Measurements from ENCODE around the gene GNE. TPM values are rescaled to one million over a fixed set of nuclear protein-coding genes. Genes with fewer than 3 reads are reported as not detected.
"Not testable (repeated sequence)": the region's sequence is repeated elsewhere in the genome, so short reads cannot be mapped to it uniquely, and the experiment has no call there.

The GNE gene
- polyA plus RNA-seq, 4 donors = 3.6 to 13.1 (median 4.9) TPM

DNA sequence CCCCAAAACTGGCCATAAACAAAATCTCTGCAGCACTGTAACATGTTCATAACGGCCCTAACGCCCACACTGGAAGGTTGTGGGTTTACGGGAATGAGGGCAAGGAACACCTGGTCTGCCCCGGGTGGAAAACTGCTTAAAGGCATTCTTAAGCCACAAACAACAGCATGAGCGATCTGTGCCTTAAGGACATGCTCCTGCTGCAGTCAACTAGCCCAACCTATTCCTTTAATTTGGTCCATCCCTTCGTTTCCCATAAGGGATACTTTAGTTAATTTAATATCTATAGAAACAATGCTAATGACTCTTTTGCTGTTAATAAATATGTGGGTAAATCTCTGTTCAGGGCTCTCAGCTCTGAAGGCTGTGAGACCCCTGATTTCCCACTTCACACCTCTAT, 78.0 kb downstream of the GNE start:
- H3K4me1 ChIP-seq (ENCODE audit: control insufficient read depth in 3 of 3, insufficient read depth in 2 of 3, low read depth in 1 of 3, low read length in 2 of 3); FAIRE-seq; H3K27me3 ChIP-seq (ENCODE audit: control insufficient read depth in 3 of 3, insufficient read depth in 3 of 3, low read length in 3 of 3); H3K9me3 ChIP-seq (ENCODE audit: control insufficient read depth in 2 of 2, insufficient read depth in 1 of 2, low read depth in 1 of 2, low read length in 1 of 2); H3K4me3 ChIP-seq (ENCODE audit: low read depth in 1 of 3, low read length in 3 of 3); H3K36me3 ChIP-seq (ENCODE audit: control insufficient read depth in 3 of 3, insufficient read depth in 2 of 3, low read depth in 1 of 3, low read length in 3 of 3); H3K27ac ChIP-seq (ENCODE audit: low read depth in 1 of 3, low read length in 2 of 3); DNase-seq: not testable (repeated sequence)
- 76 to 89% (median 84%) methylated on average over 6 of the region's 6 CpGs for WGBS, 3 donors

DNA sequence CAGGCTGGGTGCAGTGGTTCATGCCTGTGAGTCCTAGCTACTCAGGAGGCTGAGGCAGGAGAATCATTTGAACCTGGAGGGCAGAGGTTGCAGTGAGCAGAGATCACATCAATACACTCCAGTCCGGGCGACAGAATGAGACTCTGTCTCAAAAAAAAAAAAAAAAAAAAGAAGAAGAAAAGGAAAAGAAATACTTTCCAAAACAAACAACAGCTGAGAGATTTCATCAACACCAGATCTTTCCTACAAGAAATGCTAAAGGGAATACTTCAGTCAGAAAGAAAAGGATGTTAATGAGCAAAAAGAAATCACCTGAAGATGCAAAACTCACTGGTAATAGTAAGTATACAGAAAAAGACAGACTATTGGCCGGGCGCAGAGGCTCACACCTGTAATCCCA, 80.7 kb downstream of the GNE start:
- no peak overlapping the region for H3K27ac ChIP-seq (ENCODE audit: low read depth in 1 of 3, low read length in 2 of 3)
- no peaks in the 10 kb centered on the region for H3K36me3 ChIP-seq (ENCODE audit: control insufficient read depth in 3 of 3, insufficient read depth in 2 of 3, low read depth in 1 of 3, low read length in 3 of 3)
- peaks cover 0 to 3% of the 10 kb centered on the region in 2 donors for H3K9me3 ChIP-seq (ENCODE audit: control insufficient read depth in 2 of 2, insufficient read depth in 1 of 2, low read depth in 1 of 2, low read length in 1 of 2)
- no peaks in the 10 kb centered on the region for H3K27me3 ChIP-seq (ENCODE audit: control insufficient read depth in 3 of 3, insufficient read depth in 3 of 3, low read length in 3 of 3)
- H3K4me1 ChIP-seq (ENCODE audit: control insufficient read depth in 3 of 3, insufficient read depth in 2 of 3, low read depth in 1 of 3, low read length in 2 of 3) = no peaks in the 10 kb centered on the region
- DNase-seq = no peak
- H3K4me3 ChIP-seq (ENCODE audit: low read depth in 1 of 3, low read length in 3 of 3) = no peak overlapping the region
- WGBS, 3 donors = 69 to 78% (median 72%) methylated on average over 4 of the region's 4 CpGs
- FAIRE-seq = no peak

DNA sequence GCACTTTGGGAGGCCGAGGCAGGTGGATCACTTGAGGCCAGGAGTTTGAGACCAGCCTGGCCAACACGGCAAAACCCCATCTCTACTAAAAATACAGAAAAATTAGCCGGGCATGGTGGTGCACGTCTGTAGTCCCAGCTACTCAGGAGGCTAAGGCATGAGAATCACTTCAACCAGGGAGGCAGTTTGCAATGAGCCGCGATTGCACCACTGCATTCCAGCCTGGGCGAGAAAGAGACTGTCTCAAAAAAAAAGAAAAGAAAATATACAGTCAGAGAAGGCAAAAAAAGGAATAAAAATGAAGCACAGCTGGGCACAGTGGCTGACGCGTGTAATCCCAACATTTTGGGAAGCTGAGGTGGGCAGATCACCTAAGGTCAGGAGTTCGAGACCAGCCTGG, 81.8 kb downstream of the GNE start:
- H3K4me3 ChIP-seq (ENCODE audit: low read depth in 1 of 3, low read length in 3 of 3); H3K27me3 ChIP-seq (ENCODE audit: control insufficient read depth in 3 of 3, insufficient read depth in 3 of 3, low read length in 3 of 3); DNase-seq; H3K4me1 ChIP-seq (ENCODE audit: control insufficient read depth in 3 of 3, insufficient read depth in 2 of 3, low read depth in 1 of 3, low read length in 2 of 3); FAIRE-seq; H3K27ac ChIP-seq (ENCODE audit: low read depth in 1 of 3, low read length in 2 of 3); H3K36me3 ChIP-seq (ENCODE audit: control insufficient read depth in 3 of 3, insufficient read depth in 2 of 3, low read depth in 1 of 3, low read length in 3 of 3); H3K9me3 ChIP-seq (ENCODE audit: control insufficient read depth in 2 of 2, insufficient read depth in 1 of 2, low read depth in 1 of 2, low read length in 1 of 2): not testable (repeated sequence)
- 93 to 96% (median 94%) methylated on average over 10 of the region's 10 CpGs for WGBS, 3 donors

DNA sequence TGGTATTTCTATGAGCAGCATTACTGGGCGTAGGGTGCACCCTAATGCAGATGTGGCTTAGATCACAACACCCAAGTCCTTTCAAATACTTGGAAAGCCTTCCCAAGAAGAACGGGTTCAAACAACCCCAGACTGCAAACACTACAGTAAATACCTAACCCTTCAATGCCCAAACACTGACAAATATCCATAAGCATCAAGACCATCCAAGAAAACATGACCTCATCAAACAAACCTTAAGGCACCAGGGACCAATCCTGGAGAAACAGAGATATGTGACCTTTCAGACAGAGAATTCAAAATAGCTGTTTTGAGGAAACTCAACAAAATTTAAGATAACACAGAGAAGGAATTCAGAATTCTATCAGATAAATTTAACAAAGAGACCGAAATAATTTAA, 83.0 kb downstream of the GNE start:
- not testable (repeated sequence) for H3K4me3 ChIP-seq (ENCODE audit: low read depth in 1 of 3, low read length in 3 of 3); H3K36me3 ChIP-seq (ENCODE audit: control insufficient read depth in 3 of 3, insufficient read depth in 2 of 3, low read depth in 1 of 3, low read length in 3 of 3); FAIRE-seq; H3K9me3 ChIP-seq (ENCODE audit: control insufficient read depth in 2 of 2, insufficient read depth in 1 of 2, low read depth in 1 of 2, low read length in 1 of 2); H3K27me3 ChIP-seq (ENCODE audit: control insufficient read depth in 3 of 3, insufficient read depth in 3 of 3, low read length in 3 of 3); H3K4me1 ChIP-seq (ENCODE audit: control insufficient read depth in 3 of 3, insufficient read depth in 2 of 3, low read depth in 1 of 3, low read length in 2 of 3); DNase-seq; H3K27ac ChIP-seq (ENCODE audit: low read depth in 1 of 3, low read length in 2 of 3)
- whole genome bisulfite sequencing, 3 donors = 86 to 88% (median 87%) methylated on average over 3 of the region's 3 CpGs

DNA sequence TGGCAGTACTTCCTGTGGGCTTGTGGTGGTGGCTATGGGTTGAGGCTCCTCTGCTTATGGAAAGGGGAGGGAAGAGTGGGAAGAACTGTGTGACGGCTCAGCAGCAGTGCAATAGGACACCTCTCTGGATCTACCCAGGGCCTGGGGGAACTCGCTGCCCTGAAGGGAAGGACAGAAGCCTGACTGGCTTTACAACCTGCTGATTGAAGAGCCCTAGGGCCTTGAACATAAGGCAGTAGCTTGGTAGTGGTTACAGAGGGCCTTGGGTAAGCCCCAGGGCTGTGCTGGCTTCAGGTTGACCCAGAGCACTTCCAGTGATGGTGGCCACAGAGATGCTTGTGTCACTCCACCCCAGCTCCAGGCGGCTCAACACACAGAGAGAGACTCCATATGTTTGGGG, 83.5 kb downstream of the GNE start:
- Histone ChIP-seq H3K27me3 (ENCODE audit: control insufficient read depth in 3 of 3, insufficient read depth in 3 of 3, low read length in 3 of 3) (no peaks in the 10 kb centered on the region), H3K4me3 (ENCODE audit: low read depth in 1 of 3, low read length in 3 of 3) (no peak overlapping the region), H3K36me3 (ENCODE audit: control insufficient read depth in 3 of 3, insufficient read depth in 2 of 3, low read depth in 1 of 3, low read length in 3 of 3) (no peaks in the 10 kb centered on the region), H3K27ac (ENCODE audit: low read depth in 1 of 3, low read length in 2 of 3) (no peak overlapping the region), H3K9me3 (ENCODE audit: control insufficient read depth in 2 of 2, insufficient read depth in 1 of 2, low read depth in 1 of 2, low read length in 1 of 2) (no peaks in the 10 kb centered on the region), H3K4me1 (ENCODE audit: control insufficient read depth in 3 of 3, insufficient read depth in 2 of 3, low read depth in 1 of 3, low read length in 2 of 3) (no peaks in the 10 kb centered on the region)
- FAIRE-seq = no peak
- no peak for DNase-seq
- WGBS, 3 donors = 80 to 85% (median 82%) methylated on average over 3 of the region's 3 CpGs

DNA sequence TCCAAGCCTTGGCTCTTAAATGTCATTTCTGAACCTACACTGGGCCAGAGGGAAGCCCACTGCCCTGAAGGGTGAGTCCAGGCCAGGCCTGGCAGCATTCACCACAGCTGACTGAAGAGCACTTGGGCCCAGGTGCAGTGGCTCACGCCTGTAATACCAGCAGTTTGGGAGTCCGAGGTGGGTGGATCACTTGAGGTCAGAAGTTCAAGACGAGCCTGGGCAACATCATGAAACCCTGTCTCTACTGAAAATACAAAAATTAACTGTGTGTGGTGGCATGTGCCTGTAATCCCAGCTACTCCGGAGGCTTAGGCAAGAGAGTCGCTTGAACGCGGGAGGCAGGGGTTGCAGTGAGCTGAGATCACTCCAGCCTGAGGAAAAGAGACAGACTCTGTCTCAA, 84.0 kb downstream of the GNE start:
- no peaks in the 10 kb centered on the region for H3K36me3 ChIP-seq (ENCODE audit: control insufficient read depth in 3 of 3, insufficient read depth in 2 of 3, low read depth in 1 of 3, low read length in 3 of 3)
- 71 to 82% (median 81%) methylated on average over 7 of the region's 7 CpGs for WGBS, 3 donors
- no peak for FAIRE-seq

DNA sequence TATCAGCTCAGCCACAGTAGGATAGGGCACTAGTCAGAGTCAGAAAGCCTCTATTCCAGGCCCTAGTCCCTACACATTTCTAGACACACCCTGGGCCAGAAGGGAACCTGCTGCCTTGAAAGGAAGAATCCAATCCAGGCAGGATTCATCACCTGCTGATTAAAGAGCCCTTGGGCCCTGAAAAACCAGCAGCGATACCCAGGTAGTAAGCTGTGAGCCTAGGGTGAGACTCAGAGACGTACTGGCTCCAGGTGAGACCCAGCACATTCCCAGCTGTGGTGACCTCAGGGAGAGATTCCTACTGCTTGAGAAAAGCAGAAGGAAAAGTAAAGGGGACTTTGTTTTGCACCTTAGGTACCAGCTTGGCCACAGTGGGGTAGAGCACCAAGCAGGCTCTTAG, 84.4 kb downstream of the GNE start:
- H3K4me1 ChIP-seq (ENCODE audit: control insufficient read depth in 3 of 3, insufficient read depth in 2 of 3, low read depth in 1 of 3, low read length in 2 of 3) = no peaks in the 10 kb centered on the region
- FAIRE-seq (no peak), DNase-seq (no peak)
- no peaks in the 10 kb centered on the region for H3K27me3 ChIP-seq (ENCODE audit: control insufficient read depth in 3 of 3, insufficient read depth in 3 of 3, low read length in 3 of 3)
- 94 to 96% (median 94%) methylated on average over 2 of the region's 2 CpGs for WGBS, 3 donors
- no peak overlapping the region for H3K4me3 ChIP-seq (ENCODE audit: low read depth in 1 of 3, low read length in 3 of 3)
- H3K36me3 ChIP-seq (ENCODE audit: control insufficient read depth in 3 of 3, insufficient read depth in 2 of 3, low read depth in 1 of 3, low read length in 3 of 3) = no peaks in the 10 kb centered on the region
- no peak overlapping the region for H3K27ac ChIP-seq (ENCODE audit: low read depth in 1 of 3, low read length in 2 of 3)
- H3K9me3 ChIP-seq (ENCODE audit: control insufficient read depth in 2 of 2, insufficient read depth in 1 of 2, low read depth in 1 of 2, low read length in 1 of 2) = no peaks in the 10 kb centered on the region

More for the DNA sequence above, 84.0 kb downstream of the GNE start:
- Histone ChIP-seq H3K27me3 (ENCODE audit: control insufficient read depth in 3 of 3, insufficient read depth in 3 of 3, low read length in 3 of 3) (no peaks in the 10 kb centered on the region), H3K27ac (ENCODE audit: low read depth in 1 of 3, low read length in 2 of 3) (no peak overlapping the region), H3K4me1 (ENCODE audit: control insufficient read depth in 3 of 3, insufficient read depth in 2 of 3, low read depth in 1 of 3, low read length in 2 of 3) (no peaks in the 10 kb centered on the region), H3K4me3 (ENCODE audit: low read depth in 1 of 3, low read length in 3 of 3) (no peak overlapping the region), H3K9me3 (ENCODE audit: control insufficient read depth in 2 of 2, insufficient read depth in 1 of 2, low read depth in 1 of 2, low read length in 1 of 2) (no peaks in the 10 kb centered on the region)
- no peak for DNase-seq

DNA sequence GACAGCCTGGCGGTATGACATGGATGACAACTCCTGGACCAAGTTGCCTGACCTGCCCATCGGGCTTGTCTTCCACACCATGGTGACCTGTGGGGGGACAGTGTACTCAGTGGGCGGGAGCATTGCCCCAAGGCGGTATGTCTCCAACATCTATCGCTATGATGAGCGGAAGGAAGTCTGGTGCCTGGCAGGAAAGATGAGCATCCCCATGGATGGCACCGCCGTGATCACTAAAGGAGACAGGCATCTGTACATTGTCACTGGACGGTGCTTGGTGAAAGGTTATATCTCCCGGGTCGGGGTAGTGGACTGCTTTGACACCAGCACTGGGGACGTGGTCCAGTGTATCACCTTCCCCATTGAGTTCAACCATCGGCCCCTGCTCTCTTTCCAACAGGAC, 87.7 kb downstream of the GNE start:
- H3K9me3 ChIP-seq (ENCODE audit: control insufficient read depth in 2 of 2, insufficient read depth in 1 of 2, low read depth in 1 of 2, low read length in 1 of 2) = no peaks in the 10 kb centered on the region
- WGBS, 3 donors = 93 to 98% (median 95%) methylated on average over 13 of the region's 13 CpGs
- no peak for FAIRE-seq

DNA sequence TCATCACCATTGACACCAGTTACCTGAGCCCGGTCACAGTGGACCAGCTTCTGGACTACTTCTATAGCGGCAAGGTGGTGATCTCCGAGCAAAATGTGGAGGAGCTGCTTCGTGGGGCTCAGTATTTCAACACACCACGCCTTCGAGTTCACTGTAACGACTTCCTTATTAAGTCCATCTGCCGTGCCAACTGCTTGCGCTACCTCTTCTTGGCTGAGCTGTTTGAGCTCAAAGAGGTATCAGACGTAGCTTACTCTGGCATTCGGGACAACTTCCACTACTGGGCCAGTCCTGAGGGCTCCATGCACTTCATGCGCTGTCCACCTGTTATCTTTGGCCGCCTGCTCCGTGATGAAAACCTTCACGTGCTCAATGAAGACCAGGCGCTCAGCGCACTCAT, 88.5 kb downstream of the GNE start:
- Histone ChIP-seq H3K36me3 (ENCODE audit: control insufficient read depth in 3 of 3, insufficient read depth in 2 of 3, low read depth in 1 of 3, low read length in 3 of 3) (no peaks in the 10 kb centered on the region), H3K4me3 (ENCODE audit: low read depth in 1 of 3, low read length in 3 of 3) (no peak overlapping the region), H3K9me3 (ENCODE audit: control insufficient read depth in 2 of 2, insufficient read depth in 1 of 2, low read depth in 1 of 2, low read length in 1 of 2) (no peaks in the 10 kb centered on the region), H3K27ac (ENCODE audit: low read depth in 1 of 3, low read length in 2 of 3) (no peak overlapping the region), H3K4me1 (ENCODE audit: control insufficient read depth in 3 of 3, insufficient read depth in 2 of 3, low read depth in 1 of 3, low read length in 2 of 3) (peaks cover 0 to 7% (median 0%) of the 10 kb centered on the region in 3 donors), H3K27me3 (ENCODE audit: control insufficient read depth in 3 of 3, insufficient read depth in 3 of 3, low read length in 3 of 3) (peaks cover 0 to 3% (median 0%) of the 10 kb centered on the region in 3 donors)
- no peak for DNase-seq
- WGBS, 3 donors = 89 to 92% (median 89%) methylated on average over 17 of the region's 17 CpGs
- no peak for FAIRE-seq

More for the DNA sequence above, 87.7 kb downstream of the GNE start:
- Histone ChIP-seq H3K36me3 (ENCODE audit: control insufficient read depth in 3 of 3, insufficient read depth in 2 of 3, low read depth in 1 of 3, low read length in 3 of 3) (no peaks in the 10 kb centered on the region), H3K4me1 (ENCODE audit: control insufficient read depth in 3 of 3, insufficient read depth in 2 of 3, low read depth in 1 of 3, low read length in 2 of 3) (peaks cover 0 to 7% (median 0%) of the 10 kb centered on the region in 3 donors), H3K27ac (ENCODE audit: low read depth in 1 of 3, low read length in 2 of 3) (no peak overlapping the region), H3K4me3 (ENCODE audit: low read depth in 1 of 3, low read length in 3 of 3) (no peak overlapping the region), H3K27me3 (ENCODE audit: control insufficient read depth in 3 of 3, insufficient read depth in 3 of 3, low read length in 3 of 3) (peaks cover 0 to 3% (median 0%) of the 10 kb centered on the region in 3 donors)
- DNase-seq = no peak

Measured in small intestine (tissue), 7 donors.